K562 (cell line): ENCODE data around the gene TRAPPC5. TPM values are rescaled to one million over a fixed set of nuclear protein-coding genes. Genes with fewer than 3 reads are reported as not detected.

Source experiments
- BHLHE40 ChIP-seq: IDR thresholded peaks from 2 replicates; pipeline ENCODE4 v1.6.1; 2011; ENCODE audit warnings: low read length, improper control_type of control experiment
- CTCFL ChIP-seq: IDR thresholded peaks from 2 replicates; pipeline ENCODE4 v1.6.1; 2011; ENCODE audit warnings: borderline replicate concordance, low read depth, mild to moderate bottlenecking, moderate library complexity, low read length; ENCODE audit not compliant: insufficient read depth, poor library complexity, severe bottlenecking
- MAFF ChIP-seq: IDR thresholded peaks from 2 replicates; pipeline ENCODE4 v1.6.1; 2012; ENCODE audit warnings: low read length, improper control_type of control experiment
- MTA2 ChIP-seq: fragments of 450-650 bp; IDR thresholded peaks from 2 replicates; pipeline ENCODE4 v1.6.1; 2016; ENCODE audit warnings: low read depth
- MTF1 ChIP-seq: fragments of 250-450 bp; sonication (Bioruptor Pico); IDR thresholded peaks from 2 replicates; pipeline ENCODE4 v1.9.0; 2021; ENCODE audit warnings: moderate library complexity, mild to moderate bottlenecking, inconsistent platforms, borderline replicate concordance
- NCOR1 ChIP-seq: fragments of 450-650 bp; IDR thresholded peaks from 2 replicates; pipeline ENCODE4 v1.6.1; 2016; ENCODE audit warnings: mild to moderate bottlenecking, moderate library complexity
- REST ChIP-seq, 2 experiments: fragments of 450-650 bp; formaldehyde crosslinking in 1 of 2; IDR thresholded peaks; 2 replicates each; pipeline versions ENCODE4 v1.4.0 to v1.6.1; 2014 to 2020; ENCODE audit warnings: mild to moderate bottlenecking in 2 of 2, borderline replicate concordance in 1 of 2, low read depth in 1 of 2
- SMC3 ChIP-seq: conservative IDR thresholded peaks from 2 replicates; pipeline ENCODE4 v1.6.1; 2011; ENCODE audit warnings: low read depth, low read length, improper control_type of control experiment; ENCODE audit not compliant: insufficient read depth
- SP2 ChIP-seq: IDR thresholded peaks from 2 replicates; pipeline ENCODE4 v1.6.1; 2011; ENCODE audit warnings: mild to moderate bottlenecking, low read depth, low read length, moderate library complexity; ENCODE audit not compliant: poor library complexity, severe bottlenecking; ENCODE audit errors: extremely low read depth
- STAG1 ChIP-seq: sonication (generic); formaldehyde crosslinking; IDR thresholded peaks from 2 replicates; pipeline ENCODE4 v1.5.0; 2020; ENCODE audit warnings: missing genetic modification reagents, borderline replicate concordance
- STAT6 ChIP-seq: sonication (generic); formaldehyde crosslinking; IDR thresholded peaks from 2 replicates; pipeline ENCODE4 v1.8.1; 2023; ENCODE audit warnings: mild to moderate bottlenecking, missing genetic modification reagents
- TARDBP ChIP-seq: fragments of 450-650 bp; IDR thresholded peaks from 2 replicates; pipeline ENCODE4 v1.6.1; 2016
- TEAD2 ChIP-seq: fragments of 450-650 bp; IDR thresholded peaks from 2 replicates; pipeline ENCODE4 v1.6.1; 2016; ENCODE audit warnings: missing genetic modification characterization, control low read depth, missing compliant biosample characterization
- ZBTB7A ChIP-seq: IDR thresholded peaks from 2 replicates; pipeline ENCODE4 v1.6.1; 2011; ENCODE audit warnings: low read depth, mild to moderate bottlenecking, low read length, moderate library complexity, borderline replicate concordance; ENCODE audit not compliant: control insufficient read depth
- polyA plus RNA-seq, 8 experiments: library from polyadenylated mRNA; depleted of rRNA in 4 of 8; stranded (reverse) in 5 of 8; unstranded in 3 of 8; fragments of >200 nt; fragmentation: Nextera tagmentation in 2 of 8; fragmentation: Illumina TruSeq in 1 of 8; extraction: Ambion mirVana in 2 of 8; extraction: Trizol in 1 of 8; gene quantifications; 2 replicates each; pipeline versions ENCODE4 v1.2.1 to v1.2.3, GENCODE V29; 2011 to 2014; ENCODE audit warnings: inconsistent platforms in 1 of 8, missing spikeins in 1 of 8
- total RNA-seq, 7 experiments: library from RNA; depleted of rRNA in 6 of 7; stranded (reverse); fragments of >200 nt in 6 of 7; fragmentation: Illumina TruSeq in 2 of 7; extraction: Trizol in 2 of 7; gene quantifications; 2 replicates each; pipeline versions ENCODE4 v1.2.1 to v1.2.3, GENCODE V29; 2011 to 2021; ENCODE audit warnings: low replicate concordance in 1 of 7

The TRAPPC5 gene
- total and polyA plus RNA-seq, 9 of the 15 experiments (the other 6 are each of a cell fraction or from before 2014, with no cell fraction given), result 2.0 to 76.9 (median 29.3) TPM

GRCh38 chr19:7680606-7681339 lies at the start of gene TRAPPC5 (continued):
- peak; percentile 93 for TF ChIP-seq REST (IDR thresholded peaks at IDR 0.05; ENCODE audit: borderline replicate concordance)
- TF ChIP-seq REST (CRISPR knock-in tag; IDR thresholded peaks at IDR 0.05; ENCODE audit: low read depth), result no peak; the same call in 1 of the 2 replicates
- peak; percentile 89 for TF ChIP-seq SMC3
- peak; percentile 98 for TF ChIP-seq ZBTB7A
- no peak for TF ChIP-seq MTF1
- TF ChIP-seq STAG1 (CRISPR knock-in tag), result peak; percentile 91; the same call in 1 of the 2 replicates
- TF ChIP-seq CTCFL, result peak; percentile 79
- no peak for TF ChIP-seq TEAD2 (tag)
- 0 out of 2 replicates have a peak, but pooled peaks have one; percentile 39 for TF ChIP-seq STAT6 (CRISPR knock-in tag)
- TF ChIP-seq SP2, result no peak
- no peak for TF ChIP-seq NCOR1
- no peak for TF ChIP-seq MTA2
- 0 out of 2 replicates have a peak, but pooled peaks have one; percentile 54 for TF ChIP-seq TARDBP
- TF ChIP-seq MAFF, result no peak
- TF ChIP-seq BHLHE40, result 0 out of 2 replicates have a peak, but pooled peaks have one; percentile 22
